Endothelial cell of umbilical vein (primary cell): ENCODE results near the gene LRP11. TPM values are rescaled to one million over a fixed set of nuclear protein-coding genes. Genes with fewer than 3 reads are reported as not detected.

Source experiments
- BruUV-seq: library from RNA; stranded (reverse); fragments of 400-500 nt; replicated peaks from 2 replicates; lab custom pipeline; 2021; lab: Mats Ljungman, UMichigan
- CTCF ChIA-PET: fragments of 300-600, 350-600 bp; sonication (Branson Sonifier 250); formaldehyde crosslinking; loops from one replicate; lab custom pipeline; 2021; ENCODE audit warnings: antibody characterized with exemption, inconsistent platforms; lab: Charles Lee
- POLR2A ChIA-PET: fragments of 300-600, 350-600 bp; sonication (Branson Sonifier 250); formaldehyde crosslinking; loops from one replicate; lab custom pipeline; 2021; ENCODE audit warnings: antibody characterized with exemption, inconsistent platforms; lab: Charles Lee
- DNase-seq: peaks from one replicate; pipeline ENCODE4 v3.0.0-alpha.2; 2011; ENCODE audit warnings: low read depth, low spot score
- FAIRE-seq: peaks from 2 replicates; lab custom pipeline; 2011; peaks lifted over from hg19 to GRCh38; lab: Jason Lieb, UNC
- H2AFZ ChIP-seq: 2 replicates; pipeline ENCODE4 v1.6.0; 2012; ENCODE audit warnings: low read depth, low read length, control low read depth, inconsistent platforms
- H3K27ac ChIP-seq: 2 replicates; pipeline ENCODE4 v1.5.1; 2011; ENCODE audit warnings: low read depth, mild to moderate bottlenecking, control low read depth, low read length, moderate library complexity; ENCODE audit not compliant: insufficient read depth
- H3K27me3 ChIP-seq, 2 experiments: 2 replicates each; pipeline versions ENCODE4 v1.6.0 to v1.6.1; 2011; ENCODE audit warnings: low read length in 2 of 2, mixed read lengths in 1 of 2; ENCODE audit not compliant: control insufficient read depth in 2 of 2, insufficient read depth in 2 of 2
- H3K36me3 ChIP-seq, 2 experiments: 2 replicates in 1 of 2; 3 replicates in 1 of 2; pipeline ENCODE4 v1.5.1; 2011; ENCODE audit warnings: low read length in 2 of 2, mild to moderate bottlenecking in 1 of 2, moderate library complexity in 1 of 2; ENCODE audit not compliant: control insufficient read depth in 2 of 2, insufficient read depth in 2 of 2; ENCODE audit errors: extremely low read depth in 1 of 2
- H3K4me1 ChIP-seq: 3 replicates; pipeline ENCODE4 v1.5.1; 2011; ENCODE audit warnings: mild to moderate bottlenecking, low read length; ENCODE audit not compliant: control insufficient read depth, insufficient read depth; ENCODE audit errors: extremely low read depth
- H3K4me2 ChIP-seq: 2 replicates; pipeline ENCODE4 v1.6.1; 2011; ENCODE audit warnings: low read length, control low read depth, mixed read lengths; ENCODE audit not compliant: insufficient read depth
- H3K4me3 ChIP-seq, 3 experiments: fragments of 200-600 bp in 1 of 3; sonication (generic), shearing (Covaris generic) in 1 of 3; replicated peaks in 1 of 3; 2 replicates each; pipeline ENCODE4 v1.5.1; 2011 to 2016; ENCODE audit warnings: control low read depth in 3 of 3, low read length in 3 of 3, mild to moderate bottlenecking in 2 of 3, inconsistent platforms in 1 of 3, low read depth in 1 of 3, moderate library complexity in 1 of 3; ENCODE audit not compliant: insufficient read depth in 1 of 3
- H3K79me2 ChIP-seq: 2 replicates; pipeline ENCODE4 v1.6.0; 2012; ENCODE audit warnings: low read length, inconsistent platforms; ENCODE audit not compliant: control insufficient read depth, insufficient read depth
- H3K9ac ChIP-seq: replicated peaks from 2 replicates; pipeline ENCODE3; 2011; ENCODE audit warnings: low read length, control low read depth; ENCODE audit not compliant: insufficient read depth; ENCODE audit errors: extremely low read depth
- H3K9me1 ChIP-seq: replicated peaks from 3 replicates; pipeline ENCODE4 v1.6.0; 2011; ENCODE audit warnings: mild to moderate bottlenecking, low read length; ENCODE audit not compliant: control insufficient read depth, insufficient read depth; ENCODE audit errors: extremely low read depth
- H3K9me3 ChIP-seq: replicated peaks from 2 replicates; pipeline ENCODE4 v1.5.1; 2012; ENCODE audit warnings: low read length, inconsistent platforms; ENCODE audit not compliant: control insufficient read depth, insufficient read depth
- H4K20me1 ChIP-seq: replicated peaks from 2 replicates; pipeline ENCODE3; 2011; ENCODE audit warnings: mild to moderate bottlenecking, low read length; ENCODE audit not compliant: control insufficient read depth, insufficient read depth; ENCODE audit errors: extremely low read depth
- EZH2 ChIP-seq: IDR thresholded peaks from 2 replicates; pipeline ENCODE4 v1.6.1; 2012; ENCODE audit warnings: borderline replicate concordance, low read depth, mild to moderate bottlenecking, moderate library complexity, low read length, inconsistent platforms; ENCODE audit not compliant: severe bottlenecking
- FOS ChIP-seq: IDR thresholded peaks from 2 replicates; pipeline ENCODE4 v1.6.1; 2011; ENCODE audit warnings: mild to moderate bottlenecking, low read length, moderate library complexity, borderline replicate concordance; ENCODE audit not compliant: insufficient read depth
- GATA2 ChIP-seq: IDR thresholded peaks from 2 replicates; pipeline ENCODE4 v1.7.0; 2011; ENCODE audit warnings: low read depth, mild to moderate bottlenecking, moderate library complexity, mixed read lengths, low read length; ENCODE audit not compliant: insufficient read length, insufficient read depth
- JUN ChIP-seq: IDR thresholded peaks from 2 replicates; pipeline ENCODE4 v1.6.1; 2011; ENCODE audit warnings: borderline replicate concordance, low read depth; ENCODE audit not compliant: insufficient read length, insufficient read depth
- MYC ChIP-seq: IDR thresholded peaks from one replicate; pipeline ENCODE4 v1.6.1; 2011; ENCODE audit warnings: mild to moderate bottlenecking, low read depth, low read length
- POLR2A ChIP-seq: IDR thresholded peaks from 2 replicates; pipeline ENCODE4 v1.6.1; 2012; ENCODE audit warnings: low read depth, mild to moderate bottlenecking, control low read depth, low read length
- POLR2AphosphoS5 ChIP-seq: IDR thresholded peaks from 2 replicates; pipeline ENCODE4 v1.6.1; 2012; ENCODE audit warnings: low read depth, mild to moderate bottlenecking, control low read depth, low read length, moderate library complexity; ENCODE audit not compliant: insufficient read depth
- dilution Hi-C: fragments of 300-500 bp; cut with MboI; formaldehyde crosslinking; loops from one replicate; pipeline ENCODE4 v1.15.0; 2019; ENCODE audit warnings: low sequenced_read_pairs; ENCODE audit not compliant: extremely low pct_ligation_motif_present
- intact Hi-C: fragments of 100-400 bp; cut with micrococcal nuclease; formaldehyde crosslinking; loops from one replicate; pipeline ENCODE4 v1.10.0; 2022
- polyA plus RNA-seq, 4 experiments: library from polyadenylated mRNA; depleted of rRNA in 3 of 4; stranded (reverse) in 3 of 4; unstranded in 1 of 4; fragments of >200 nt; gene quantifications; 2 replicates each; pipeline versions ENCODE4 v1.2.1 to v1.2.3, GENCODE V29; 2011 to 2012; ENCODE audit warnings: missing spikeins in 1 of 4
- total RNA-seq: library from RNA; stranded (reverse); gene quantifications from 2 replicates; pipeline ENCODE4 v1.2.3, GENCODE V29; 2021
- TF ChIP-seq, protein P1 (sequence below), 2 donors: IDR thresholded peaks; 1 replicate in 1 of 2; 2 replicates in 1 of 2; pipeline ENCODE4 v1.5.1; 2011; ENCODE audit warnings: low read length in 2 of 2, mild to moderate bottlenecking in 2 of 2, moderate library complexity in 2 of 2, control low read depth in 1 of 2, inconsistent platforms in 1 of 2, low read depth in 1 of 2; ENCODE audit not compliant: insufficient read depth in 1 of 2; ENCODE audit errors: extremely low read depth in 1 of 2
- TF ChIP-seq, protein P2 (sequence below): IDR thresholded peaks from 2 replicates; pipeline ENCODE4 v1.6.1; 2011; ENCODE audit not compliant: insufficient read depth, insufficient read length

Gene LRP11
- total and polyA plus RNA-seq, 2 donors (not counting 3 experiments of a cell fraction or from before 2014, with no cell fraction given): 23.1 to 59.1 TPM

DNA sequence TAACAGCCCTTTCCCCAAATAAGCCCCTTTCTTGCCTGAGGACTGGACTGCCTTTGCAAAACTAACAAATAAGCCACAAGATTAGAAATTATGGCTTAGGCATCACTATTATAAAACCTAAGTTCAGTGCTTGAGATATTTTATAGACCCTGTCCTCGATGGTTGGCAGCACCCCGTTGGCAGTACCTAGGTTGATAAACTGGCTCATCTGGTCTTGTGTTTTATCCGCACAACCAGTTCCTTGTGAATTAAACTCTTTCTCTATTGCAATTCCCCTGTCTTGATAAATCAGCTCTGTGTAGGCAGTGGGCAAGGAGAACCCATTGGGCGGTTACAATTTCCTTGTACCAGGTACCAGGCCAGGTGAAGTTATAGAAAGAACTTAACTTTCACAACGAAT, 6.6 kb downstream of the LRP11 start:
- Histone ChIP-seq H3K27ac (peak overlapping the region; percentile 95), H4K20me1 (no peaks in the 10 kb centered on the region), H3K4me3 (no peak overlapping the region), H3K4me1 (peaks cover 79% of the 10 kb centered on the region), H3K9me1 (no peaks in the 10 kb centered on the region), H3K4me2 (peak overlapping the region; percentile 97), H2AFZ (no peak overlapping the region), H3K9me3 (no peaks in the 10 kb centered on the region), H3K27me3 (no peaks in the 10 kb centered on the region), H3K79me2 (peaks cover 53% of the 10 kb centered on the region), H3K9ac (peak overlapping the region; percentile 92), H3K36me3 (no peaks in the 10 kb centered on the region)
- ChIA-PET POLR2A (no interaction called here), CTCF (interaction anchor here (1.7 kb wide), 1 partner anchor 21 kb away, joined by 8 read pairs; no protein-coding TSS in a partner anchor)
- no peak for DNase-seq
- dilution Hi-C loops: no loop called here
- no TSS peak for BruUV-seq
- TF ChIP-seq POLR2AphosphoS5 (no peak), POLR2A (no peak), FOS (no peak), JUN (no peak), EZH2 (no peak), MYC (no peak), GATA2 (no peak)
- TF ChIP-seq, protein P1, sequence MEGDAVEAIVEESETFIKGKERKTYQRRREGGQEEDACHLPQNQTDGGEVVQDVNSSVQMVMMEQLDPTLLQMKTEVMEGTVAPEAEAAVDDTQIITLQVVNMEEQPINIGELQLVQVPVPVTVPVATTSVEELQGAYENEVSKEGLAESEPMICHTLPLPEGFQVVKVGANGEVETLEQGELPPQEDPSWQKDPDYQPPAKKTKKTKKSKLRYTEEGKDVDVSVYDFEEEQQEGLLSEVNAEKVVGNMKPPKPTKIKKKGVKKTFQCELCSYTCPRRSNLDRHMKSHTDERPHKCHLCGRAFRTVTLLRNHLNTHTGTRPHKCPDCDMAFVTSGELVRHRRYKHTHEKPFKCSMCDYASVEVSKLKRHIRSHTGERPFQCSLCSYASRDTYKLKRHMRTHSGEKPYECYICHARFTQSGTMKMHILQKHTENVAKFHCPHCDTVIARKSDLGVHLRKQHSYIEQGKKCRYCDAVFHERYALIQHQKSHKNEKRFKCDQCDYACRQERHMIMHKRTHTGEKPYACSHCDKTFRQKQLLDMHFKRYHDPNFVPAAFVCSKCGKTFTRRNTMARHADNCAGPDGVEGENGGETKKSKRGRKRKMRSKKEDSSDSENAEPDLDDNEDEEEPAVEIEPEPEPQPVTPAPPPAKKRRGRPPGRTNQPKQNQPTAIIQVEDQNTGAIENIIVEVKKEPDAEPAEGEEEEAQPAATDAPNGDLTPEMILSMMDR (IDR thresholded peaks at IDR 0.05; ENCODE audit: extremely low read depth in 1 of 2, insufficient read depth in 1 of 2, low read depth in 1 of 2, low read length in 2 of 2): no peak
- TF ChIP-seq, protein P2, sequence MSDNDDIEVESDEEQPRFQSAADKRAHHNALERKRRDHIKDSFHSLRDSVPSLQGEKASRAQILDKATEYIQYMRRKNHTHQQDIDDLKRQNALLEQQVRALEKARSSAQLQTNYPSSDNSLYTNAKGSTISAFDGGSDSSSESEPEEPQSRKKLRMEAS: no peak
- no peak for FAIRE-seq
- intact Hi-C loops: loop anchor here (5.0 kb wide), 1 partner anchor 310 kb away; the partner anchor contains the start of gene PPIL4
